Pancreas (tissue), 10 donors: ENCODE results near the gene EXOC3L1. TPM values are rescaled to one million over a fixed set of nuclear protein-coding genes. Genes with fewer than 3 reads are reported as not detected.
A peak's percentile ranks its signal among the peaks of the same experiment; 100 is the strongest.

ENCODE experiments used
- ATAC-seq, 4 donors: fragments of 200-7000 bp; cut with Tn5 transposase; one replicate each; pipeline versions ENCODE4 v1.8.0 to v1.9.1; 2020; ENCODE audit warnings: mild to moderate bottlenecking in 4 of 4, moderate library complexity in 4 of 4
- DNase-seq, 6 donors: peaks; one replicate each; pipeline ENCODE4 v3.0.0-alpha.2; 2020
- FAIRE-seq: peaks from 2 replicates; lab custom pipeline; 2012; peaks lifted over from hg19 to GRCh38; lab: Jason Lieb, UNC
- H3K27ac ChIP-seq, 4 donors: fragments of 200-600 bp; sonication (generic); 1 replicate in 3 of 4; 2 replicates in 1 of 4; pipeline versions ENCODE4 v1.5.0 to v1.8.0; 2020
- H3K27me3 ChIP-seq, 4 donors: fragments of 200-600 bp; one replicate each; pipeline ENCODE4 v1.8.0; 2021
- H3K36me3 ChIP-seq, 3 donors: fragments of 200-600 bp; sonication (generic) in 1 of 3; one replicate each; pipeline versions ENCODE4 v1.5.0 to v1.8.0; 2020 to 2021
- H3K4me1 ChIP-seq, 3 donors: fragments of 200-600 bp; one replicate each; pipeline ENCODE4 v1.8.0; 2021
- H3K4me3 ChIP-seq, 4 donors: fragments of 200-600 bp; sonication (generic) in 2 of 4; one replicate each; pipeline versions ENCODE4 v1.5.0 to v1.8.0; 2020 to 2021
- H3K9me3 ChIP-seq, 4 donors: fragments of 200-600 bp; one replicate each; pipeline ENCODE4 v1.8.0; 2021
- CTCF ChIP-seq, 4 donors: fragments of 200-600 bp; sonication (generic) in 3 of 4; IDR thresholded peaks; one replicate each; pipeline versions ENCODE4 v1.5.0 to v1.8.0; 2021; ENCODE audit warnings: antibody characterized with exemption in 4 of 4
- WGBS, 2 donors: extraction: QIAGEN DNeasy Blood & Tissue Kit; methylation state at CpG; one replicate each; pipeline ENCODE4 v1.1.7; 2013; 5-methylcytosine and 5-hydroxymethylcytosine counted together
- intact Hi-C, 3 donors: fragments of 100-400 bp; cut with DNase I; formaldehyde crosslinking; loops; one replicate each; pipeline versions ENCODE4 v1.11.1 to v1.14.2; 2022
- polyA plus RNA-seq, 2 donors: library from polyadenylated mRNA; stranded (reverse); fragments of 200-250 nt; gene quantifications; one replicate each; pipeline ENCODE4 v1.2.3, GENCODE V29; 2013
- total RNA-seq, 6 donors: library from RNA; stranded (reverse); fragmentation: NEBNext Ultra II Directional in 4 of 6; extraction: Animal tissue kit (Norgen Biotek cat#: 25700) in 4 of 6; gene quantifications; one replicate each; pipeline versions ENCODE4 v1.2.1 to v1.2.4, GENCODE V29; 2021 to 2023
- donor health status: healthy with polysubstance abuse.
- donor health status: DM: no; HTN: no; CAD: no; lungs with moderate emphysema.
- donor health status: DM: no; HTN: no; CAD: no.
- donor health status: control.
- donor health status: control.
- donor health status: Bipolar disorder and iron deficiency.
- donor health status: DM: yes; HTN: yes; CAD: no.
- donor health status: DM: no; HTN: no; CAD: no.
- donor health status: DM: no; HTN: no; CAD: no.
- donor health status: DM: yes; HTN: yes; CAD: no.

Gene EXOC3L1
- total and polyA plus RNA-seq, 8 donors = 0.67 to 6.2 (median 1.5) TPM

- FAIRE-seq = no peak
- ATAC-seq = no peak
- no peak overlapping the region for H3K4me3 ChIP-seq
- H3K36me3 ChIP-seq = peaks cover 0 to 26% (median 19%) of the 10 kb centered on the region in 3 donors
- H3K27ac ChIP-seq = no peak overlapping the region
- no peak for TF ChIP-seq CTCF (IDR thresholded peaks at IDR 0.05)
- peaks cover 0 to 9% (median 6%) of the 10 kb centered on the region in 3 donors for H3K4me1 ChIP-seq
- peak in 2 of 6 donors; percentile 37 to 46 for DNase-seq
- WGBS, 2 donors = 70 to 74% methylated on average over 12 of the region's 12 CpGs
- intact Hi-C loops = no loop called here
- no peaks in the 10 kb centered on the region for H3K9me3 ChIP-seq
- no peaks in the 10 kb centered on the region for H3K27me3 ChIP-seq
These were observed 41.1 kb upstream of the EXOC3L1 start for GRCh38 chr16:67230809-67231660.

GRCh38 chr16:67229906-67230808 lies 40.2 kb upstream of the EXOC3L1 start:
- FAIRE-seq (no peak), ATAC-seq (no peak), DNase-seq (peak in 2 of 6 donors; percentile 22 to 65)
- Histone ChIP-seq H3K36me3 (peaks cover 0 to 26% (median 19%) of the 10 kb centered on the region in 3 donors), H3K27ac (no peak overlapping the region), H3K27me3 (no peaks in the 10 kb centered on the region), H3K9me3 (no peaks in the 10 kb centered on the region), H3K4me1 (peaks cover 0 to 9% (median 6%) of the 10 kb centered on the region in 3 donors), H3K4me3 (no peak overlapping the region)
- intact Hi-C loops = no loop called here
- TF ChIP-seq CTCF (IDR thresholded peaks at IDR 0.05) = no peak
- 90 to 92% methylated on average over 28 to 32 of the region's 32 CpGs for WGBS, 2 donors

- DNase-seq (peak in 2 of 6 donors; percentile 13 to 67), ATAC-seq (no peak), FAIRE-seq (no peak)
- H3K36me3 ChIP-seq = peaks cover 0 to 26% (median 19%) of the 10 kb centered on the region in 3 donors
- no peaks in the 10 kb centered on the region for H3K9me3 ChIP-seq
- 79 to 83% methylated on average over 9 of the region's 9 CpGs for WGBS, 2 donors
- H3K4me1 ChIP-seq = peaks cover 0 to 9% (median 6%) of the 10 kb centered on the region in 3 donors
- H3K27ac ChIP-seq = no peak overlapping the region
- no peak for TF ChIP-seq CTCF (IDR thresholded peaks at IDR 0.05)
- intact Hi-C loops = no loop called here
- H3K4me3 ChIP-seq = no peak overlapping the region
- H3K27me3 ChIP-seq = no peaks in the 10 kb centered on the region
These were observed 39.0 kb upstream of the EXOC3L1 start for GRCh38 chr16:67228905-67229304.

- WGBS, 2 donors = 81 to 91% methylated on average over 9 of the region's 9 CpGs
- FAIRE-seq (no peak), DNase-seq (peak in 3 of 6 donors; percentile 12 to 56 (median 20)), ATAC-seq (no peak)
- peaks cover 0 to 9% (median 6%) of the 10 kb centered on the region in 3 donors for H3K4me1 ChIP-seq
- no peak overlapping the region for H3K27ac ChIP-seq
- no peaks in the 10 kb centered on the region for H3K27me3 ChIP-seq
- no peaks in the 10 kb centered on the region for H3K9me3 ChIP-seq
- peaks cover 0 to 26% (median 19%) of the 10 kb centered on the region in 3 donors for H3K36me3 ChIP-seq
- peak overlapping the region in 2 of 4 donors; percentile 86 to 97 for H3K4me3 ChIP-seq
- intact Hi-C loops = no loop called here
- no peak for TF ChIP-seq CTCF (IDR thresholded peaks at IDR 0.05)
These were observed 38.3 kb upstream of the EXOC3L1 start for GRCh38 chr16:67228034-67228785.
